Small intestine (tissue), 7 donors: ENCODE results near the gene SERF2. TPM values are rescaled to one million over a fixed set of nuclear protein-coding genes. Genes with fewer than 3 reads are reported as not detected.
"Not testable (repeated sequence)": the region's sequence is repeated elsewhere in the genome, so short reads cannot be mapped to it uniquely, and the experiment has no call there.

Experiments used
- DNase-seq, 2 donors: peaks; one replicate each; pipeline versions ENCODE4 v3.0.0 to v3.0.0-alpha.2; 2013
- FAIRE-seq: peaks from 2 replicates; lab custom pipeline; 2012; peaks lifted over from hg19 to GRCh38; lab: Jason Lieb, UNC
- H3K27ac ChIP-seq, 3 donors: one replicate each; pipeline ENCODE4 v1.5.1; 2013; ENCODE audit warnings: low read length in 2 of 3, mild to moderate bottlenecking in 2 of 3, control low read depth in 1 of 3, inconsistent platforms in 1 of 3, low read depth in 1 of 3, moderate library complexity in 1 of 3
- H3K27me3 ChIP-seq, 3 donors: one replicate each; pipeline ENCODE4 v1.6.1; 2013; ENCODE audit warnings: low read length in 3 of 3, inconsistent platforms in 1 of 3; ENCODE audit not compliant: control insufficient read depth in 3 of 3, insufficient read depth in 3 of 3
- H3K36me3 ChIP-seq, 3 donors: one replicate each; pipeline ENCODE4 v1.6.1; 2013; ENCODE audit warnings: low read length in 3 of 3, inconsistent platforms in 1 of 3, low read depth in 1 of 3, mild to moderate bottlenecking in 1 of 3, moderate library complexity in 1 of 3; ENCODE audit not compliant: control insufficient read depth in 3 of 3, insufficient read depth in 2 of 3
- H3K4me1 ChIP-seq, 3 donors: one replicate each; pipeline ENCODE4 v1.6.1; 2013; ENCODE audit warnings: low read length in 2 of 3, inconsistent platforms in 1 of 3, low read depth in 1 of 3, mild to moderate bottlenecking in 1 of 3, moderate library complexity in 1 of 3; ENCODE audit not compliant: control insufficient read depth in 3 of 3, insufficient read depth in 2 of 3
- H3K4me3 ChIP-seq, 3 donors: one replicate each; pipeline ENCODE4 v1.5.1; 2013; ENCODE audit warnings: low read length in 3 of 3, control low read depth in 1 of 3, inconsistent platforms in 1 of 3, low read depth in 1 of 3, mild to moderate bottlenecking in 1 of 3, moderate library complexity in 1 of 3
- H3K9me3 ChIP-seq, 2 donors: one replicate each; pipeline ENCODE4 v1.6.1; 2013; ENCODE audit warnings: low read depth in 1 of 2, low read length in 1 of 2; ENCODE audit not compliant: control insufficient read depth in 2 of 2, insufficient read depth in 1 of 2
- WGBS, 3 donors: extraction: QIAGEN DNeasy Blood & Tissue Kit; methylation state at CpG; one replicate each; pipeline ENCODE4 v1.1.7; 2013; 5-methylcytosine and 5-hydroxymethylcytosine counted together
- polyA plus RNA-seq, 4 donors: library from polyadenylated mRNA; stranded (reverse) in 3 of 4; unstranded in 1 of 4; fragments of 200-250 nt in 3 of 4; fragments of 120-200 nt in 1 of 4; gene quantifications; one replicate each; pipeline versions ENCODE4 v1.2.1 to v1.2.3, GENCODE V29; 2013
- donor health status: healthy with polysubstance abuse.
- donor health status: control.
- donor health status: control.
- donor health status: Bipolar disorder and iron deficiency.
- donor health status: healthy.

The SERF2 gene
- polyA plus RNA-seq, 4 donors, result 739 to 2,526 (median 1,711) TPM

GRCh38 chr15:43828061-43828657 lies 36.0 kb downstream of the SERF2 start:
- no peak overlapping the region for H3K4me3 ChIP-seq
- WGBS, 3 donors, result 43 to 47% (median 47%) methylated on average over 6 of the region's 6 CpGs
- DNase-seq, result no peak
- peak overlapping the region in 1 of 3 donors; percentile 7 for H3K27ac ChIP-seq
- FAIRE-seq, result no peak
- H3K27me3 ChIP-seq, result no peaks in the 10 kb centered on the region
- H3K9me3 ChIP-seq, result no peaks in the 10 kb centered on the region
- H3K36me3 ChIP-seq, result peaks cover 0 to 5% (median 2%) of the 10 kb centered on the region in 3 donors
- peaks cover 0 to 9% (median 4%) of the 10 kb centered on the region in 3 donors for H3K4me1 ChIP-seq

- H3K4me3 ChIP-seq, H3K27me3 ChIP-seq, H3K9me3 ChIP-seq, H3K27ac ChIP-seq, H3K4me1 ChIP-seq, FAIRE-seq, DNase-seq: not testable (repeated sequence)
- peaks cover 0 to 10% (median 3%) of the 10 kb centered on the region in 3 donors for H3K36me3 ChIP-seq
- WGBS, 3 donors, result 81 to 90% (median 89%) methylated on average over 9 of the region's 9 CpGs
These were observed 37.9 kb downstream of the SERF2 start for GRCh38 chr15:43829951-43830540.

- H3K4me3 ChIP-seq, H3K27me3 ChIP-seq, H3K4me1 ChIP-seq, H3K27ac ChIP-seq, FAIRE-seq, H3K9me3 ChIP-seq, DNase-seq: not testable (repeated sequence)
- peaks cover 0 to 13% (median 7%) of the 10 kb centered on the region in 3 donors for H3K36me3 ChIP-seq
- WGBS, 3 donors, result 94 to 96% (median 95%) methylated on average over 9 of the region's 9 CpGs
These were observed 38.7 kb downstream of the SERF2 start for GRCh38 chr15:43830691-43831275.

- not testable (repeated sequence) for H3K27ac ChIP-seq, H3K9me3 ChIP-seq, H3K4me1 ChIP-seq, H3K27me3 ChIP-seq, DNase-seq, H3K4me3 ChIP-seq, FAIRE-seq
- H3K36me3 ChIP-seq, result peaks cover 0 to 14% (median 7%) of the 10 kb centered on the region in 3 donors
- WGBS, 3 donors, result 92 to 94% (median 93%) methylated on average over 14 of the region's 14 CpGs
These were observed 39.5 kb downstream of the SERF2 start for GRCh38 chr15:43831519-43832052.

- FAIRE-seq, H3K27me3 ChIP-seq, DNase-seq, H3K9me3 ChIP-seq, H3K27ac ChIP-seq, H3K4me1 ChIP-seq, H3K4me3 ChIP-seq: not testable (repeated sequence)
- WGBS, 3 donors, result 88 to 96% (median 91%) methylated on average over 5 to 6 of the region's 6 CpGs
- H3K36me3 ChIP-seq, result peaks cover 0 to 14% (median 7%) of the 10 kb centered on the region in 3 donors
These were observed 40.4 kb downstream of the SERF2 start for GRCh38 chr15:43832485-43832884.

GRCh38 chr15:43845421-43845820 lies 53.3 kb downstream of the SERF2 start:
- Histone ChIP-seq H3K27ac (no peak overlapping the region), H3K36me3 (peaks cover 0 to 15% (median 2%) of the 10 kb centered on the region in 3 donors), H3K27me3 (no peaks in the 10 kb centered on the region), H3K4me3 (no peak overlapping the region), H3K4me1 (no peaks in the 10 kb centered on the region), H3K9me3 (no peaks in the 10 kb centered on the region)
- DNase-seq (no peak), FAIRE-seq (no peak)

Other genes starting within 250 kb of the SERF2 start
- gene PPIP5K1, start 202.1 kb upstream of the SERF2 start, polyA plus RNA-seq, result 10 to 100 TPM; 15.5 to 79.8 (median 62.9) TPM
- 100 to 1,000 TPM in 3 of 4 donors, 10 to 100 TPM in 1; 12.7 to 162 (median 108) TPM for gene CKMT1B, start 198.3 kb upstream of the SERF2 start, polyA plus RNA-seq
- 1 to 10 TPM in 3 of 4 donors, under 1 TPM in 1; 0.31 to 4.1 (median 3.6) TPM for gene STRC, start 173.5 kb upstream of the SERF2 start, polyA plus RNA-seq
- 10 to 100 TPM in 3 of 4 donors, 1 to 10 TPM in 1; 3.2 to 29.7 (median 16.7) TPM for gene CATSPER2, start 143.5 kb upstream of the SERF2 start, polyA plus RNA-seq
- gene CKMT1A, start 98.5 kb upstream of the SERF2 start, polyA plus RNA-seq, result 100 to 1,000 TPM in 1 of 4 donors, 10 to 100 TPM in 3; 11.3 to 115 (median 87.9) TPM
- gene PDIA3, start 45.9 kb upstream of the SERF2 start, polyA plus RNA-seq, result 100 to 1,000 TPM; 141 to 614 (median 317) TPM
- gene ELL3, start 15.4 kb upstream of the SERF2 start, polyA plus RNA-seq, result 10 to 100 TPM; 27.9 to 85.7 (median 37.3) TPM
- gene SERINC4, start 7.9 kb downstream of the SERF2 start, polyA plus RNA-seq, result under 1 TPM in 3 of 4 donors, not detected in 1; 0.24 to 0.45 (median 0.34) TPM
- gene HYPK, start 8.3 kb downstream of the SERF2 start, polyA plus RNA-seq, result 10 to 100 TPM in 2 of 4 donors, 1 to 10 TPM in 2; 4.9 to 24.3 (median 9.1) TPM
- gene MFAP1, start 32.4 kb downstream of the SERF2 start, polyA plus RNA-seq, result 10 to 100 TPM; 16.2 to 36.6 (median 19.5) TPM
- gene WDR76, start 34.7 kb downstream of the SERF2 start, polyA plus RNA-seq, result 1 to 10 TPM; 1.1 to 5.1 (median 3.3) TPM